Measurements from ENCODE around the gene PKP3.
"Not testable (repeated sequence)": the region's sequence is repeated elsewhere in the genome, so short reads cannot be mapped to it uniquely, and the experiment has no call there.

The PKP3 gene

DNA sequence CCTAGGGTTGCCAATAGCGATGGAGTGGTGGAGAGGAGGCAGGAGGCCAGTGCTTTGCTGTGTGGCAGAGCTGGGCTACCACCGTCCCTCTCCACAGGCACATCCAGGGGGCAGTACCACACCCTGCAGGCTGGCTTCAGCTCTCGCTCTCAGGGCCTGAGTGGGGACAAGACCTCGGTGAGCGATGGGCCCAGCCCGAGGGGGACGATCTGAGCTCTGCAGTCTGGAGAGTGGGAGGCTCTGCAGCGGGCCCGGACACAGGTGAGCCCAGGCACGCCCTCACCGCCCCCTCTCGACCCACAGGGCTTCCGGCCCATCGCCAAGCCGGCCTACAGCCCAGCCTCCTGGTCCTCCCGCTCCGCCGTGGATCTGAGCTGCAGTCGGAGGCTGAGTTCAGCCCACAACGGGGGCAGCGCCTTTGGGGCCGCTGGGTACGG is 2.5 kb downstream of the PKP3 start:
- no peak for DNase-seq

DNA sequence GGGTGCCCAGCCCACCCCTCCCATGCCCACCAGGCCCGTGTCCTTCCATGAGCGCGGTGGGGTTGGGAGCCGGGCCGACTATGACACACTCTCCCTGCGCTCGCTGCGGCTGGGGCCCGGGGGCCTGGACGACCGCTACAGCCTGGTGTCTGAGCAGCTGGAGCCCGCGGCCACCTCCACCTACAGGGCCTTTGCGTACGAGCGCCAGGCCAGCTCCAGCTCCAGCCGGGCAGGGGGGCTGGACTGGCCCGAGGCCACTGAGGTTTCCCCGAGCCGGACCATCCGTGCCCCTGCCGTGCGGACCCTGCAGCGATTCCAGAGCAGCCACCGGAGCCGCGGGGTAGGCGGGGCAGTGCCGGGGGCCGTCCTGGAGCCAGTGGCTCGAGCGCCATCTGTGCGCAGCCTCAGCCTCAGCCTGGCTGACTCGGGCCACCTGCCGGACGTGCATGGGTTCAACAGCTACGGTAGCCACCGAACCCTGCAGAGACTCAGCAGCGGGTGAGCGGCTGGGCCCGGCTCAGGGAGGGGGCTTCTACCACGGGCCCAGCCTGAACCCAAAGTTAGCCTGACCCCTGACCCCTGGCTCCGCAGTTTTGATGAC is 3.0 kb downstream of the PKP3 start:
- DNase-seq, result no peak

DNA sequence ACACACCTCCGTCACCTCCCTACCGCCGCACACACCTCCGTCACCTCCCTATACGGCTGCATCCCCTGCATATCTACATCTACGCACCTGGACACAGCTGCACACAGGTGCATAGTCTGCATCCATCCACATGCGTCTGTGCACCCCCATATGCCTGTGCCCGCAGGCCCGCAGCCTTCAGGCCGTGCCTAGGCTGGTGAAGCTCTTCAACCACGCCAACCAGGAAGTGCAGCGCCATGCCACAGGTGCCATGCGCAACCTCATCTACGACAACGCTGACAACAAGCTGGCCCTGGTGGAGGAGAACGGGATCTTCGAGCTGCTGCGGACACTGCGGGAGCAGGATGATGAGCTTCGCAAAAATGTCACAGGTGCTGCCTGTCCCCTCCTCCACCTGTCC is 4.8 kb downstream of the PKP3 start:
- DNase-seq, result no peak

DNA sequence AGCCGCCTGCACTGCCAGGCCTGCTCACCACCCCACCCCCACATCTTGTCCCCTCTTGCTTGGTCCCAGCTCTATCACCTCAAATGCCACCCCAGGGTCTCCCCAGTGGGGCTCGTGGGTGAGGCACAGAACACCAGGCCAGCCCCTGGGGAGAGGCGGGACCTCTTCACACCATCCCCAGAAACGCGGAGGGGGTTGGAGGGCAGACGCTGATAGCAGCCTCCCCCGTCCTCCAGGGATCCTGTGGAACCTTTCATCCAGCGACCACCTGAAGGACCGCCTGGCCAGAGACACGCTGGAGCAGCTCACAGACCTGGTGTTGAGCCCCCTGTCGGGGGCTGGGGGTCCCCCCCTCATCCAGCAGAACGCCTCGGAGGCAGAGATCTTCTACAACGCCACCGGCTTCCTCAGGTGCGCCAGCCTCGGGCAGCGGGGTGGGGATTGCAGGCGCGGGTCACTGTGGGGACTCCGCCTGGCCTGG is 5.8 kb downstream of the PKP3 start:
- DNase-seq, result no peak

DNA sequence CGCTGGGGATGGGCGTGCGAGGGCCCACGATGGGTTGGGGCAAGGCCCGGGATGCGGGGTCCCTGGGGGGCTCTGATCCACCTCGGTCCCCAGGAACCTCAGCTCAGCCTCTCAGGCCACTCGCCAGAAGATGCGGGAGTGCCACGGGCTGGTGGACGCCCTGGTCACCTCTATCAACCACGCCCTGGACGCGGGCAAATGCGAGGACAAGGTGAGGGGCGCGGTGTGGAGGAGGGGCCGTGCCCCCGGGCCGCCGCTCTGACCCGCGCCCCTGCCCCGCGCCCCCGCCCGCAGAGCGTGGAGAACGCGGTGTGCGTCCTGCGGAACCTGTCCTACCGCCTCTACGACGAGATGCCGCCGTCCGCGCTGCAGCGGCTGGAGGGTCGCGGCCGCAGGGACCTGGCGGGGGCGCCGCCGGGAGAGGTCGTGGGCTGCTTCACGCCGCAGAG is 6.3 kb downstream of the PKP3 start:
- no peak for DNase-seq

DNA sequence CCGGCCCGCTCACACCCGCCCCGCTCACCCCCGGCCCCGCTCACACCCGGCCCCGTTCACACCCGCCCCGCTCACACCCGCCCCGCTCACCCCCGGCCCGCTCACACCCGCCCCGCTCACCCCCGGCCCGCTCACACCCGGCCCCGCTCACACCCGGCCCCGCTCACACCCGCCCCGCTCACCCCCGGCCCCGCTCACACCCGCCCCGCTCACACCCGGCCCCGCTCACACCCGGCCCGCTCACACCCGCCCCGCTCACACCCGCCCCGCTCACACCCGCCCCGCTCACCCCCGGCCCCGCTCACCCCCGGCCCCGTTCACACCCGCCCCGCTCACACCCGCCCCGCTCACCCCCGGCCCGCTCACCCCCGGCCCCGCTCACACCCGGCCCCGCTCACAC is 7.2 kb downstream of the PKP3 start:
- not testable (repeated sequence) for DNase-seq

DNA sequence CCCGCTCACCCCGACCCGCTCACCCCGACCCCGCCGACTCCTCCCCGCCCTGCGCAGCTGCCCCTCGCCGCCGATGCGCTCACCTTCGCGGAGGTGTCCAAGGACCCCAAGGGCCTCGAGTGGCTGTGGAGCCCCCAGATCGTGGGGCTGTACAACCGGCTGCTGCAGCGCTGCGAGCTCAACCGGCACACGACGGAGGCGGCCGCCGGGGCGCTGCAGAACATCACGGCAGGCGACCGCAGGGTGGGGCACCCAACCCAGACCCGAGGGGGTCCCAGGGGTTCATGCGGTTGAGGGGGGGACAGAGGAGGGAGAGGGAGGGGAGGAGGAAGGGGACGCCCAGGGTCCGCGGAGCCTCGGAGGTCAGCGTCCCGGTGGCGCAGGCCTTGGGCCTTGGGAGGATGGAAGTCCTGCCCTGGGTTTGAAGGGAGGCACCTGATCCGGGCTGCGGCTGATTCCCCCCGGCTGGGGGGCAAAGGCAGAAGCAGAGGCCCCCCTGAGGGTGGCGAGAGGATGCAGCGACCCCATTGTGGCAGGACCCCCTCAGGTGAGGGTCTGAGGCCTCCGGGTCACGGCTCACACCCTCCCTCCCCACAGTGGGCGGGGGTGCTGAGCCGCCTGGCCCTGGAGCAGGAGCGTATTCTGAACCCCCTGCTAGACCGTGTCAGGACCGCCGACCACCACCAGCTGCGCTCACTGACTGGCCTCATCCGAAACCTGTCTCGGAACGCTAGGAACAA is 9.2 kb downstream of the PKP3 start:
- no peak for DNase-seq

DNA sequence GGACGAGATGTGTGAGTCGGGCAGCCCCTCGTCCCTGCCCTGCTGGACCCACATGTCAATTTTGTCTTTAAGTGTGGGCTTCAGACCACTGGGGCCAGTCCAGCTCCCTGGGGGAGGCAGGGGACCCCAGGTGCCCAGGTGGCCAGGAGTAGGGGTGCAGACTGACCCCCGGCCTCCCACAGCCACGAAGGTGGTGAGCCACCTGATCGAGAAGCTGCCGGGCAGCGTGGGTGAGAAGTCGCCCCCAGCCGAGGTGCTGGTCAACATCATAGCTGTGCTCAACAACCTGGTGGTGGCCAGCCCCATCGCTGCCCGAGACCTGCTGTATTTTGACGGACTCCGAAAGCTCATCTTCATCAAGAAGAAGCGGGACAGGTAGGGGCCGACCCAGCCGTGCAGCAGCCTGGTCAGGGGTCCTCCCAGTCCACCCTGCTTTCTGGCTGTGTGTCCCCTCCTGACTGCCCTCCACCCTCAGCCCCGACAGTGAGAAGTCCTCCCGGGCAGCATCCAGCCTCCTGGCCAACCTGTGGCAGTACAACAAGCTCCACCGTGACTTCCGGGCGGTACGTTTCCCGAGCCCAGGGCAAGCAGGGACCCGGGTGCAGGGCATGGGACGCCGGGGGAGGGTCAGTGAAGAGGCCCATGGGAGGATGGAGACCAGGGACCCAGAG is 9.9 kb downstream of the PKP3 start:
- no peak for DNase-seq

DNA sequence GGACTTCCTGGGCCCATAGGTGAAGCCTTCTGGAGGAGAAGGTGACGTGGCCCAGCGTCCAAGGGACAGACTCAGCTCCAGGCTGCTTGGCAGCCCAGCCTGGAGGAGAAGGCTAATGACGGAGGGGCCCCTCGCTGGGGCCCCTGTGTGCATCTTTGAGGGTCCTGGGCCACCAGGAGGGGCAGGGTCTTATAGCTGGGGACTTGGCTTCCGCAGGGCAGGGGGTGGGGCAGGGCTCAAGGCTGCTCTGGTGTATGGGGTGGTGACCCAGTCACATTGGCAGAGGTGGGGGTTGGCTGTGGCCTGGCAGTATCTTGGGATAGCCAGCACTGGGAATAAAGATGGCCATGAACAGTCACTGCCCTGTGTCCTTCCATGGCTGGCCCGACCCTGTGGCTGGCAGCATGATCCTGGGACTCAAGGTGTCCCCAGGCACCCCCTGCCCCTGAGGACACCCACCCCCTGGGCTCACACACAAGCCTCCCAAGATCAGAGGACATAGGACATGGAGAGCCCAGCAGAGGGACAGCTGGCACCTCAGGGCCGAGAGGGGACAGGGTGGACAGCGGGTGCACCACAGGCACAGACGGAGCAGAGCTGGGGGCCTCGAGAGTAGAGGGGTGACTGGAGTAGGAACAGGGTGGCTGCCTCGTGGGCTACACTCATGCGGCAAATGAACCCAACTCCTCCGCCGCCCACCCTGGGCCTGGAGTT is 10.7 kb downstream of the PKP3 start:
- no peak for DNase-seq

DNA sequence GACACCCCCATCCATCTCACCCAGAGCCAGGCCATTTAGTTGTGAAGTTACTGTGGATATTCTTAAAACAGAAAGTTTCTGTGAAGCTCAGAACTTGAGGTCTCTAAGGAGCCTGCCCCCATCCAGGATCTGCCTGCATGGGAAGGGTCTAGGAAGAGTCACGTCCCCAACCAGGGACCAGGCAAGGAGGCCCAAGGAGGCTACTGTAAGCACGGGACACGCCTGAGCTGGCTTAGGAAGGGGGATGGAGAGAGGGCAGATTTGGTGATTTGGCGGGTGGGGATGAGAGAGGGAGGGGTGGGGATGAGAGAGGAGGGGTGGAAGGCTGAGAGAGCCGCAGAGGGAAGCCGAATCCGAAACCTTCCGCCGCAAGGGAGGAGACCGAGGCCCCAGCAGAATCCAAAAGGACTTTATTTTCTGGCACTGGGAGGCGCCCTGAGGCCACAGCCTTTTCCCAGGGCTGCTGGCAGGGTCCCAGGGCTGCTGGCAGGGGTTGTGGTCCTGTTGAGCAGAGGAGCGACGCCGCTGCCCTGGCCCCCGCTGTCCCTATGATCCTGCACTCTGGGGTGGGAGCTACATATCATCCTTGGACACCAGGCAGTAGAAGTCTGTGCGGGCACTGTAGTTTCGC is 11.4 kb downstream of the PKP3 start:
- DNase-seq, result no peak

DNA sequence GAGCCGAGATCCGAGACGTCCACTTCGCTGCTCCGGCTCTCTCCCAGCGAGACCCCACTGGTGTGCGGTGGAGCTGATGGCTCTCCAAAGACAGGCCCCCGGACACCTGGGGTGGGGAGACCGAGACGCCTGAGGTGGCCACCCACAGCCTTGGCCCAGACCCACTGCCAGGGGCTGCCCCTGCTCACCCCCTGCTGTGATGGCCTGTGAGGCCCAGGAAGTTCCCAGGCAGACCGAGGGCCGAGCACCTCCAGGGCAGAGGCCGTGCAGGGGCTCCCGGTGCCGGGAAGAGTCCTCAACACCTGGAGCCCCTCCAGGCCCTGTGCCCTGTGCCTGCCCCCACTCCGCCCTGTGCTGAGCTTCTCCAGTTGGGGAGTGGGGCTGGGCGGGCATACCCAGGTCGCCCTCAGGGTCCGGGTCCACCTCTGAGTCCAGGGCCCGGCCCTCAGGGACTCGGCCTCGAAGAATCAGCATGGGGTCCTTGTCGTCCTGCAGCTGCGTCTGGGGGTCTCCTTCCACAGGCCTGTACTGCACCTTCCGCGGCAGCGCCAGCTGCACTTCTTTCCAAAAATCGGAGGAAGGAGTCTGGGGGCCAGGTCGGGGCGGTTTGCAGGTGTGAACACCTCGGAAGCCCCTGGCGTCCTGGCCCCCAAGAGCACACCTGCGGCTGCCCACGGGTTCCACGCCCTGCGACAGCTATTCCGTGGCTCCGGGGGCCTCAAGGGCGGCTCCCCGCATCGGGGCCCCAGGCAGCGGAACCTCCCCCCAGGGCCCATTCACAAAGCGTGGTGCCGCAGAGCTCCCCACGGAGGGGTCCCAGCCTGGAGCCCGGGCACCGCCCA is 12.2 kb downstream of the PKP3 start:
- DNase-seq, result no peak

DNA sequence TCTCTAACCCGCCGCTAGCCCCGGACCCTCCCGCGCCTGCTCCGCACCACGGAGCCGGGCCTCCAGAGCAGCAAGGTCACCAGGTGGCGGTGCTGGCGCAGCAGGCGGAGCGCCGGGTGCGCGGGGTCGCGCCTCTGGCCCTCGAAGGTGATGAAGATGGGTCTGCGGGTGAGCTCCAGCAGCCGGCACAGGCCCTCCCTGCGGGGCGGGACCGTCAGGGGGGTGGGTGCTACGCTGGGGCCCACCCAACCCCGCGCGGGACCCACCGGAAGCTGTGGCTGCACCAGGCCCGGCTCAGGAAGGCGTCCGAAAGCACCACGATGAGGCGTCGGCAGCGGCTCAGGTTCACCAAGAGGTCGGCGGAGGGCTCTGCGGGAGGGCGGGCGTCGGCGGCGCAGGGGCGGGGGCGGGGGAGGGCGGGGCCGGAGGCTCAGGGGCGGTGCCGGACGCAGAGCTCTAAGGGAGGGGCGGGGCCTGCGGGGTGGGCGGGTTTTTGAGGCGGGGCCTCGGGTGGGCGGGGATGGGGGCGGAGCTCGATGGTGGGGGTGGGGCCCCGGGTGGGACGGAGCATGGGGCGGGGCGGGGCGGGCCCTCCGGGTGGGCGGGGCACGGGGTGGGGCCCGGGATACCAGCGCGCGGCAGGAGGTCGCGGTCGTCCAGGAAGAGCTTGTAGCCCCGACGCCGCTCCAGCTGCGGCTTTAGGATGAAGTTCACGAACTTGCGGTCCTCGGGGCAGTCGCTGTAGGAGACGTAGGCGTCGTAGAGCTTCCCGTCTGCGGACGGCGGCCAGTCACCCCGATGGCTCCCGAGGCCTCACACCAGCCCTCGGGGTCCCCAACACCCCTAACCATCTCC is 13.0 kb downstream of the PKP3 start:
- DNase-seq, result no peak

DNA sequence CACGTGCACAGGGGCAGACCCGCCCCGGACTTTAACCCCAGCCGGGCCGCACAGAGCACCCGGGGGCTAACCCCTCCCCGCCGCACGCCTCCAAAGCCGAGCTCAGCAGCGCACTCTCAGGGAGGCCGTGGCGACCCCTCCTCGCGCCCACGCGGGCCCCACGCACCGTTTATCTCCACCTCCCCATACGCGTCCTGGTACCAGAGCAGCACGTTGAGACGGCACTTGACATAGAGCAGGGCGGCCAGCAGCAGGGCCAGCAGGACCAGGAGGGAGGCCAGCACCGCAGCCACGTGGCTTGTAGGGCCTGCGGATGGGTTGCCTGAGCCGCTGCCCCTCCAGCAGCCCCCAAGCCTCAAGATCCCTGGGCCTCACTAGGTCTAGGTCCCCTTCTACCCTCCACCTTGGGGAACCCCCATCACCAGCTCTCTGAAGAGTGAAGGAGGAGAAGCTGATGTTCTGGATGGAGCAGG is 13.7 kb downstream of the PKP3 start:
- DNase-seq, result no peak

DNA sequence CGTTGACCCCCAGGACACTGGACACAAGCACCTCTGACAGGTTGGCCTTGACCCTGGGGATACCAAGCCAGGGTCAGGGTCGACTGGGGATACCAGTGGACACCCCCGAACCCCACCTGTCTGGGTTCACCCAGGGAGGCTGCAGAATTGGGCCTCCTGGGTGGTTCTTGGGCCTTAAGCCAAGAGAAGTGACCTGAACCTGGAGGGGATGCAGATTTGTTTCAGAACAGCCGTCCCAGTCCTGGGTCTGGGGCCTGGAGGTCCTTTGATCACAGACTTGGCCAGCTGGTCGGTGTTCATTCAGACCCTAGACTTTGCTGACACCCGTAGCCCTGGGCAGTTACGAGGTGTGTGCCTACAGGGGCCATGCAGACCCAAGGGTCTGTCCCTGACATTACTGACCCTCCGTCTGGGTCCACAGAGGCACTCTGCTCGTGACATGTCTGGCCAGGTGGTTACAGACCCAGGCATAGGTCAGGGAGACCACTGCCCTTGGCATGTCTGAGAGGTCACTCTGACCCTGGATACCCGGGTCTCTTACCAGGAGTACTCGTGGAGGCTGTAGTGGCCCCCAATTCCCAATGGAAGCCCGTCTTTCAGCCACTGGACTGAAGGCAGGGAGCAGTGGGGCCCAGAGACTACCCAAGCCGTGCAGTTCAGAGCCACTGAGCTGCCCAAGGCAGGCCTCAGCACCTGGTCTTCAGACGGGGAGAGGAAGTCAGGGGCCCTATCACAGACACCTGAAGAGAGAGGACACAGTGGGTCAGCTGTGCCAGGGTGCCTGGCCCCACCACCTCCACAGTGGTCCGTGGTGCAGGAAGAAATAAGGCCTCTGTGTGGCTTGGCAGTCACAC is 14.4 kb downstream of the PKP3 start:
- no peak for DNase-seq

DNA sequence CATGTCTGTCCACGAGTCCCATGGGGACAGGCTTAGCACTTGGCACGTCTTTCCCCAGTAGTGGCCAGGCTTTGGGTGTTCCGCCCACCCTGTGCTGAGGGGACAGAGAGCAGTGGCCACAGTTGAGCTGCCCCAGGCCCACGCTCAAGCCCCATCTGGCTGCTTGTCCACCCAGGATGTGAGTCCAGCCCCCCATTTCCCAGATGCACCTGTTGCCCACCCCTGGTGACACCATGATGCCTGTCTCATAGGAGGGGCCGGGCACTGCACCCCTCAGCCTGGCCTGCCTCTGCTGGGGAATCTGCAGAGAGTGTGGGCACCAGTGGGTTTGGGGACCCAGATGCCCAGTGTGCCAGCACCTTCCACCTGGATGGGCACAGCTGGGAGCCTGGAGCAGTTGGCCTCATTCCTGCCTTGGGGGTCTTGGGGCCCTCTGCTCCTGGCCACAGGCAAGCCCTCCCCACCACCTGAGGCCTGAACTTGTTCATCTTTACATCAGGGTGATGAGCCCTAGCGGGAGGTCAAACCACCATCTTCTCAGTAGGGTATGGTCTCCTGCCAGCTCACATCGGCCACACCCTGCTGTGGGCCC is 15.1 kb downstream of the PKP3 start:
- DNase-seq, result no peak

DNA sequence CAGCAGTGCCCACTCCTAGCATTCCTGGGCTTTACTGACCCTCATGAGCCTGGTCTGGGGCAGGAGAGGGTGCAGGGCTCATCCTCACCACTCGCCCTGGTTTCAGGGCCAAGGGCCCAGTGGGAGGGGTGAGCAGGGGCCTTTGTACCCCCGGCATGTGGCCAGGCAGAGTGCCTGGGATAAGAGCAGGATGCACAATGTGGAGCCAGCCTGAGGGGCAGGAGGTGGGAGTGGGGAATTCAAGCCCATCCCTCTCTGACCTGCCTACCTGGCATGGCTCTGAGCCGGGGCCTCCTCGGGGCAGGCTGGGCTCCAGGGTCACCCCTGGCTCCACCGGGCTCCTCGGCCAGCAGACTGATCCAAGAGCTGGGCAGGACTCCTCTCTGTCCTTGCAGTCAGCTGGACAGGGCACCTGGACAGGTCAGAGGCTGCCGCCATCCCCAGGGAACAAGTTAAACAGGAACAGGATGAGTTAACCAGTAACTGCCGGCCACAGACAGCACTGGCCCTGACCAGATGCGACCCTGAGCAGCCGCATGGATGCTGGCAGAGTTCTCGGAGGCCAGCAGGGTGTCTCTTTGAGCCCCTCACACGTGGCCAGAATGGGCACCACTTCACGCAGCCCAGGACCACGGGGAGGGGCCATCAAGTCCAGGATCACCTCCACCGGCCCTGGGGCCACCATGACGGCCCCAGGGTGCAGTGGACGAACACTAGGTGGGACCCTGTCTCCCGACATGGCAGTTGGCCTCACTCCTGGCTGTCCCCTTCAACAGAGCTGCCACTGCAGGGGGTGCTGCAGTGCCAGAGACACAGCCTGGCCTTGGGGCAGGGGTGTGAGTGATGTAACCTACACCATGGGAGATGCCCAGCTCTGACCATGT is 15.8 kb downstream of the PKP3 start:
- no peak for DNase-seq

DNA sequence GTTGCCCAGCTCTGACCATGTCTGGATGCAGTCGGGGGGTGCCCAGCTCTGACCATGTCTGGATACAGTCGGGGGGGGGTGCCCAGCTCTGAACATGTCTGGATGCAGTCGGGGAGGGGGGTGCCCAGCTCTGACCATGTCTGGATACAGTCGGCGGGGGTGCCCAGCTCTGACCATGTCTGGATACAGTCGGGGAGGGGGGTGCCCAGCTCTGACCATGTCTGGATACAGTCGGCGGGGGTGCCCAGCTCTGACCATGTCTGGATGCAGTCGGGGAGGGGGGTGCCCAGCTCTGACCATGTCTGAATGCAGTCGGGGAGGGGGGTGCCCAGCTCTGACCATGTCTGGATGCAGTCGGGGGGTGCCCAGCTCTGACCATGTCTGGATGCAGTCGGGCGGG is 16.7 kb downstream of the PKP3 start:
- not testable (repeated sequence) for DNase-seq

DNA sequence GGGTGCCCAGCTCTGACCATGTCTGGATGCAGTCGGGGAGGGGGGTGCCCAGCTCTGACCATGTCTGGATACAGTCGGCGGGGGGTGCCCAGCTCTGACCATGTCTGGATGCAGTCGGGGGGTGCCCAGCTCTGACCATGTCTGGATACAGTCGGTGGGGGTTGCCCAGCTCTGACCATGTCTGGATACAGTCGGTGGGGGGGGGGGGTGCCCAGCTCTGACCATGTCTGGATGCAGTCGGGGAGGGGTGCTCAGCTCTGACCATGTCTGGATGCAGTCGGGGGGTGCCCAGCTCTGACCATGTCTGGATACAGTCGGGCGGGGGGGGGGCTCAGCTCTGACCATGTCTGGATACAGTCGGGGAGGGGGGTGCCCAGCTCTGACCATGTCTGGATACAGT is 17.5 kb downstream of the PKP3 start:
- not testable (repeated sequence) for DNase-seq

All from cortex of kidney (tissue), 1 donor.